Measurements from ENCODE around the gene DPP7.
A peak's percentile ranks its signal among the peaks of the same experiment; 100 is the strongest.

DPP7 gene

GRCh38 chr9:137085920-137086530 is 28.5 kb downstream of the DPP7 start:
- peak; percentile 33 for DNase-seq

DNA sequence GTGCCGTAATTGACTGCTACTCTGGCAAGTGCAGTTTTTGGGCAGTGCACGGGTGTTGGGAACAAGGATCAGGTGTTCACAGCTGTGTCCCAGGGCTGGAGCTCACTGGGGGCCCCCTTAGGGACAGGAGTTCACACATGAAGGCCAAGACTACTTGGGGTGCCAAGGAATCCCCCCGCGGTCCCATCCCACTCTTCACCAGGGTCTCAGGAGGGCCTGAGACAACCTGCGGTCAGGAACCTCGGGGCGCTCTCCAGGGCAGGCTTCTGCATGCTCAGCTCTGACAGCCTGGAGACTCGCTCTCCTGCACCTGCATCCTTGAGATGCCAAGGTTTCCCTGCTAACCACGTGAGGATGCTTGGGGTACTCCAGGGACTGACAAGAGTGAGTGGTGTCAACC is 30.0 kb downstream of the DPP7 start:
- DNase-seq = no peak

- no peak for DNase-seq
Measured at GRCh38 chr9:137083394-137084004, 31.0 kb downstream of the DPP7 start.

DNA sequence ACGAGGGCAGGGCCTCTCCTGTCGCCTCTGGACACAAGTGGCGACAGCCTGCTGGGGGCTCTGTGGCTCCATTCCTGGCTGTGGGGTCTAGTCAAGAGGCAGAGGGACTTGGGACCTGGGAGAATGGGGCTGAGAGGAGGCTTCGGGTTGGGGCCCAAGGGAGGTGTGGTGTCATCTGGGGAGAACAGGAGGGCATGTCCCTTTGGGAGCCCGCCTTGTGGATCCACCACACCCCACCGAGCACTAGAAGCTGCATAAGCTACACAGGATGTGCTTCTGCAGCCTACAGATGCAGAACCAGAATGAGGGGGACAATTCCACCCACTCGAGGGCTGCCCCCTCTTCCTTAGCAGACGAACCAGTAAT is 31.6 kb downstream of the DPP7 start:
- DNase-seq = no peak

DNA sequence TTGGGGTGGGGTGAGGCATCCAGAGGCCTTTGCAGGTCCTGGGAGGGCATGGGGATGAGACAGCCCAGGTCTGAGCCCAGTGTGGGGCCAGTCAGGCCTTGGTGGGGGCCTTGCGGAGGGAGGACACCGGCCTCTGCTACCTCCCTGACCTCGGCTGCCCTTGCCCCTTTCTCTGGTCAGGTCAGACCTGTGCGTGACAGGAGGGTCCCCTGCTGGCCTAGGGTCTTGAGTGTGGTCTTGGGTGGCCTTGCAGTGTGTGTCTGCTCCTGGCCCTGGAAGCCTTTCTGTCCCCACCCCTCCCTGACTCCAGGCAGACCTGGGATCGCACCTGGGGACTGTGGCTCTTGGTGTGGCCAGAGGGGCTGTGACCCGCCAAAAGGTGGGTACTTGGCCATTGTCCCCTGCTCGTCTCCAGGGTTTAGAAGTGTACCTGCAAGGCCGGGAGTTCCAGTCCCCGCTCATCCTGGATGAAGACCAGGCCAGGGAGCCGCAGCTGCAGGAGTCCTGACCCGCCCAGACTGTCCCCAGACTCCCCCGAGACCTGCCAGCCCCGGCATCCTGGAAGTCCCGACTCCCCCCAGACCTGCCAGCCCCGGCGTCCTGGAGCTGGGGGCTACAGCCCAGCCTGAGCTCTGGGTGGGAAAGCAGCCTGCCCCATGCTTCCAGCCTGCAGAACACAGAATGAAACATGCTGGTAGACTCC is 32.2 kb downstream of the DPP7 start:
- no peak for DNase-seq

- DNase-seq = no peak
Measured at GRCh38 chr9:137080260-137081122, 34.0 kb downstream of the DPP7 start.

DNA sequence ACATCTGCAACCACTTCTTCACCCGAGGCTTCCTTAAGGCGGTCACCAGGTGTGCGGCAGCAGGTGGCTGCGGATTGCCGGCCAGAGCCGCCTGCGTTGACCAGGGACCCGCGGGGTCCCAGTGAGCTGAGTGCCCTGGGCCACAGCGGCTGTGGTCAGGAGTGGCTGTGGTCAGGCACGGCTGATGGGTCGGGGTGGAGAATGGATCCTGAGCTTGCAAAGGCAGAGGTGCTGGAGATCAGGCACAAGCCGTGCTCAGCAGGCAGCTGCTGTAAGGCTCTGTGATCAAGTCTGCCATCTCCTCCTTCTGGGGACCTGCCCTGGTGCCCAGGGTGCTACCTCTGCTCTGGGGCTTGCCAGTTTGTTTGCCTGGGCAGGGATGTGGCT is 35.1 kb downstream of the DPP7 start:
- DNase-seq = no peak

- DNase-seq = no peak
Measured at GRCh38 chr9:137078701-137079400, 35.7 kb downstream of the DPP7 start.

DNA sequence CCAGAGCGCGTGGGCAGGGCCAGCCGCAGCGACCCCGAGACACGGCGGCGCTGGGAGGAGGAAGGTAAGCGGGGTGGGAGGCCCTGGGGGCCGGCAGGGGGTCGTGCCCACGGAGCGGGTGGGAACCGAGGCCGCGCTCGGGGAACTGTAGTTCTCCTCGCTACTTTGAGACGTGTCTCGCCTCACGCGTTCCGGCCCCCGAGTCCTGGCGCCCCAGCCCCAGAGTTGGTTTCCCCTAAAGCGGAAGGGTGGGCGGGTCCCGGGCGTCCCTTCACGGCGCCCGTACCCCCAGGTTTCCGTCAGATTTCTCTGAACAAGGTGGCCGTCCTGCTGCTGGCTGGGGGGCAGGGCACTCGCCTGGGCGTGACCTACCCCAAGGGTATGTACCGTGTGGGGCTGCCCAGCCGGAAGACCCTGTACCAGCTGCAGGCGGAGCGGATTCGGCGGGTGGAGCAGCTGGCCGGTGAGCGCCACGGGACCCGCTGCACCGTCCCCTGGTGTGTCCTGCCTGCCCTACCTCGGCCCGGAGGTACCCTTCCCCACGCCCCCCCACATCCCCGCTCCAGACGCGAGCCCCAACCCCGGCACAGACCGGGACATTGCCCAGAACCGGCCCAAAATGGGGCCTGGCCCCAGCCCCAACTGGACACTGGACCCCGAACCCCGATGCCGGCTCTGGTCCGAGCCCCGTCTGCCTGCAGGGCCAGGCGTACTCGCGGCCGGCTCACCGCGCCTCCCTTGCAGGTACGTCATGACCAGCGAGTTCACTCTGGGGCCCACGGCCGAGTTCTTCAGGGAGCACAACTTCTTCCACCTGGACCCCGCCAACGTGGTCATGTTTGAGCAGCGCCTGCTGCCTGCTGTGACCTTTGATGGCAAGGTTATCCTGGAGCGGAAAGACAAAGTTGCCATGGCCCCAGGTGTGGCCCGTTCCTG is 36.5 kb downstream of the DPP7 start:
- DNase-seq = peak; percentile 43

DNA sequence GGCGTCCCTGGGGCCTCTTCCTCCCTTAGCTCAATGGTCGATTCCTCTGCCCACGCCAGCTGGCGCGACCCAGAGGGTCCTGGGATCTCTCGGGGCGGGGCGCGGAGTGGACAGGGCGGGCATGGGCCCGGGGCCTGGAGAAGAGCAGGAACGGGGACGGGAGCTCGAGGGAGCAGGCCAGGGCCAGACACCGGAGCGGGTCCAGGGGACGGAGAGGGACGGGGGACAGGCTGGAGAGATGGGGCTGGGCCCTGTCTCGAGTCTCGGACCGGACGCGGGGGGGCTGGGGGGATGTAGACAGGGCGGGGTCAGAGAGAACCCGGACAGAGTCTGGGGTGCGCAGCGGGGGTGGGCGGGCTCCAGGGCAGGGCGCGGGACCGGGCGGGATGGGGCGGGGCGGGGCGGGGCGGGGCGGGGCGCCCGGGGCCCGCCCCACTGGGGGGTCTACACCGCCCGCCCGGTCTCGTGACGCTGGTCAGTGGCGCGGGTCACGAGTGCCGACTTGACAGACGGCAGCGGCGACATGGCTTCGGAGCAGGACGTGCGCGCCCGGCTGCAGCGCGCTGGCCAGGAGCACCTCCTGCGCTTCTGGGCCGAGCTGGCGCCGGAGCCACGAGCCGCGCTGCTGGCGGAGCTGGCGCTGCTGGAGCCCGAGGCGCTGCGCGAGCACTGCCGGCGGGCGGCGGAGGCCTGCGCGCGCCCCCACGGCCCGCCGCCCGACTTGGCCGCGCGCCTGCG is 37.4 kb downstream of the DPP7 start, which contains the start of gene UAP1L1:
UAP1L1 (plus strand) TSS at position 508 of the 738 bp plus-strand sequence; CDS start at position 524, 16 bp downstream.
- DNase-seq = peak; percentile 39

DNA sequence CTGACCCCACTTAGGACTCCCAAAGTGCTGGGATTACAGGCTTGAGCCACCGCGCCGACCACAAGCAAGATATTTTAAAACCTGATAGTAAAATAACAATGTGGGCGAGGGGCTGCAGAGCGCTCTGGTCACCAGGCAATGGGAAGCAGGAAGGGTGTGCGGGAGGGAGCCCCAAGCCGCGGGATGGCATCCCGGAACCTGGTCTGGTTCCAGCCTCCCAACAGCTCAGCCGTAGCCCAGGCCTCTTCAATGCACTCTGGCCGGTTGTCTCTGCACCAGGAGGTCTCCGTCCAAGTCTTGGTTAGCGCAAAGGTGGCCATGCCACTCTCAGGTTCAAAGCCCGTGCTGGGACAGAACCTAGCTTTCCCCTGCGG is 37.9 kb downstream of the DPP7 start:
- no peak for DNase-seq

DNA sequence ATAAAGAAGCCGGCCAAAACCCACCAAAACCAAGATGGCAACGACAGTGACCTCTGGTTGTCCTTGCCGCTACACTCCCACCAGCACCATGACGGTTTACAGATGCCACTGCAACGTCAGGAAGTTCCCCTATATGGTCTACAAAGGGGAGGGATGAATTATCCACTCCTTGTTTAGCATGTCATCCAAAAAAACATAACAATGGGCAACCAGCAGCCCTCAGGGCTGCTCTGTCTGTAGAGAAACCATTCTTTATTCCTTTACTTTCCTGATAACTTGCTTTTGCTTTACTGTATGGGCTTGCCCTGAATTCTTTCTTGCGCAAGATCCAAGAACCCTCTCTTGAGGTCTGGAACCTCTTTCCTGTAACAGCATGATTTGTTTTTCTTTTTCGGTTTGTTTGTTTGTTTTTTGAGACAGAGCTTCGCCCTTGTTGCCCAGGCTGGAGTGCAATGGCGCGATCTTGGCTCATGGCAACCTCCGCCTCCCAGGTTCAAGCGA is 39.2 kb downstream of the DPP7 start:
- no peak for DNase-seq

DNA sequence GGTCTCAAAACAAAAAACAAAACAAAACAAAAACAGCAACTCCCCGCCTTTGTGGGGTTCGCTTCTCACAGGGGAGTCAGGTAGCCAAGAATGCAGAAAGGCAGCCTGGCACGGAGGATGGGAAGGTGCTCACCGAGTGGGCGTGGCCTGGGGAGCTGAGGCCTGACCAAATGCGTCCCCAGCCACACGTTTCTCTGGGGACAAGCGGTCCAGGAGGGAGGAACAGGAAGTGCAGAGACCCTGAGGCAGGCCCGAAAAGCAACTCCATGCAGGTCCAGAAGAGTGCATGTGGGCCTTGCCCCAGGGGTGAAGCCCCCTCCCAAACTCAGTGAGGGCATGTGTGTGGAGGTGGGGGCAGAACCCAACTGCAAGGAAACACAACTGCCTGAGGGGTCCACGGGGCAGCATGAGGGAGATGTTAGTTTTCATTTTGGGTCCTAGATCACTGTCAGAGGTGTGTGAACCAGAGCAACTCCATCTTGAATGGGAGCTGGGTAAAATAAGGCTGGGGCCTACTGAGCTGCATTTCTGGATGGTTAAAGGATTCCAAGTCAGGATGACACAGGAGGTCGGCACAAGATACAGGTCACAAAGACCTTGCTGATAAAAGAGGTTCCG is 39.8 kb downstream of the DPP7 start:
- no peak for DNase-seq

DNA sequence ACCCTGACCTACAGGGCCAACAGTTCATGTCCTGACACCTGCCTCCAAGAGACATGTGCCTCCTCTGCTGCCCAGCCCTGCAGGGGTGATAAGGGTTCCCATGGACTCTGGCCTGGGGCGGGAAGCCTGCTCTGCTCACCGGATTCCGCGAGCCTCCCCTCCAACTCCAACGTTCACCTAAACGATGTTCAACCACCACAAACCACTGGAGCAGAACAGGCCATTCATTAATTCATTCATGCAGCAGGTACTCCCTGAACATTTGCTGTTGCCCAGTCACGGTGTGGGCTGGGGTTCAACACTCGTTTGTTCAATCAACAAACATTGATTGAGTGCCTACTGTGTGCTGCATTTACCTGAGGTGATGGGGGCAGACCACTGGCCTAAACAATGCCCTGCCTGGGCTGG is 40.5 kb downstream of the DPP7 start:
- no peak for DNase-seq

DNA sequence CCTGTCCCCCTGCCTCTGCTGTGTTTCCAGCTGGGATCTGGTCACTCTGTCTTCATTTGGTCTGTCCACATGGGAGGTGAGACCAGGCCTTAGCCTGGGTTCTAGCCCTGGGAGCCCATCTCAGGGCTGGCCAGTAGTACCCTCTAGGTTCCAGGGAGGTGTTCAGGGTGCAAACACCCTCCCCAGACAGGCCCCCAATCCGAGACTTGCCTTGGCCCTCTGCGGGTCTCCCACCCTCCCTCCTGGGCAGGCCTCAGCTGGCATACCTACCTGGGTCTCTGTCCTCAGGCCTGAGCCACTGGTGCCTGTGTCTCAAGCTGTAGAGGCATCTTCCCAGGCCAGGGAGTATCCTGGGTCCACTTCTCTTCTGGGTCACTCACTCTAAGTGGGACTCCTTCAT is 43.3 kb downstream of the DPP7 start:
- DNase-seq = no peak

- DNase-seq = no peak
Measured at GRCh38 chr9:137070906-137071275, 43.6 kb downstream of the DPP7 start.

- peak; percentile 78 for DNase-seq
Measured at GRCh38 chr9:137070201-137070905, 44.2 kb downstream of the DPP7 start, which contains the start of gene SAPCD2. TSS of gene SAPCD2 (minus strand) at chr9:137070557. CDS start at chr9:137070460, 97 bp downstream.

GRCh38 chr9:137069508-137070091 is 44.9 kb downstream of the DPP7 start:
- no peak for DNase-seq
